HepG2 (cell line): ENCODE measurements around the gene EPB41L2.

ENCODE experiments used
- CBFB ChIP-seq: sonication (generic); formaldehyde crosslinking; IDR thresholded peaks from 2 replicates; pipeline ENCODE4 v1.4.0; 2020; ENCODE audit warnings: missing genetic modification reagents
- CHD2 ChIP-seq: IDR thresholded peaks from 2 replicates; pipeline ENCODE4 v1.6.1; 2011; ENCODE audit warnings: low read depth, low read length, improper control_type of control experiment
- CTCF ChIP-seq: sonication (generic); formaldehyde crosslinking; IDR thresholded peaks from 2 replicates; pipeline ENCODE4 v1.5.0; 2020; ENCODE audit warnings: mild to moderate bottlenecking, missing genetic modification reagents, moderate library complexity
- FOXM1 ChIP-seq: sonication (generic); formaldehyde crosslinking; IDR thresholded peaks from 2 replicates; pipeline ENCODE4 v1.5.0; 2020; ENCODE audit warnings: missing genetic modification reagents
- HDAC2 ChIP-seq: sonication (generic); formaldehyde crosslinking; IDR thresholded peaks from 2 replicates; pipeline ENCODE4 v1.4.0; 2020; ENCODE audit warnings: missing genetic modification reagents
- MZF1 ChIP-seq: sonication (generic); formaldehyde crosslinking; IDR thresholded peaks from 2 replicates; pipeline ENCODE4 v1.8.1; 2023; ENCODE audit warnings: mild to moderate bottlenecking, missing genetic modification reagents, borderline replicate concordance
- PATZ1 ChIP-seq: sonication (generic); formaldehyde crosslinking; IDR thresholded peaks from 2 replicates; pipeline ENCODE4 v1.4.0; 2020; ENCODE audit warnings: missing genetic modification reagents
- POLR2A ChIP-seq, 2 experiments: IDR thresholded peaks; 2 replicates each; pipeline ENCODE4 v1.6.1; 2011; ENCODE audit warnings: low read depth in 2 of 2, low read length in 2 of 2, mild to moderate bottlenecking in 1 of 2, moderate library complexity in 1 of 2; ENCODE audit not compliant: insufficient read depth in 1 of 2
- RAD21 ChIP-seq: fragments of 450-650 bp; formaldehyde crosslinking; IDR thresholded peaks from 2 replicates; pipeline ENCODE4 v1.5.0; 2020; ENCODE audit warnings: mild to moderate bottlenecking
- RFX1 ChIP-seq: fragments of 450-650 bp; IDR thresholded peaks from 2 replicates; pipeline ENCODE4 v1.6.1; 2017
- STAT6 ChIP-seq: sonication (generic); formaldehyde crosslinking; IDR thresholded peaks from 2 replicates; pipeline ENCODE4 v1.4.0; 2020; ENCODE audit warnings: missing genetic modification reagents, mild to moderate bottlenecking, borderline replicate concordance
- TAF1 ChIP-seq: sonication (generic); formaldehyde crosslinking; IDR thresholded peaks from 2 replicates; pipeline ENCODE4 v1.4.0; 2020; ENCODE audit warnings: missing genetic modification reagents
- ZNF460 ChIP-seq: sonication (generic); formaldehyde crosslinking; IDR thresholded peaks from 2 replicates; pipeline ENCODE4 v1.5.1; 2020; ENCODE audit warnings: missing genetic modification reagents, mild to moderate bottlenecking, borderline replicate concordance
- ZNF644 ChIP-seq: IDR thresholded peaks from 2 replicates; pipeline ENCODE4 v1.6.1; 2016; ENCODE audit warnings: low read depth

DNA sequence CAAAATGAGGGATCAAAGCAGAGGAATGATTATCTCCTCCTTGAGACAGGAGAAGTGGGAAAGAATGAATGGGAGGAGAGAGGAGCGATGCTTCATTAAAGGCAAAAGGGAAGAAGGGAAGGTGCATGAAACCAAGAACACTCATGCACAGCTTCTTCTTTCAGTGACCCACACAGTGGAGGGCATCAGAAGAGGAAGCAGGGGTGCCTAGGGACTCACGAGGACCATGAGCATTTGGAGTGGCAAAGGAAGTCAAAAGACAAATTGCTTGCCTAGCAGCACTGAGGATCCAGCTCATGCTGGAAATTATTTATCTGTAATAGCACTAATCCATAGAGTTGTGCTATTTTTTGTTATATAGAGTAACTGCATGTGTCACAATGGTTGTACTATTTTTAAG lies 169.8 kb downstream of the EPB41L2 start:
- TF ChIP-seq CHD2, result no peak
- TF ChIP-seq TAF1 (CRISPR knock-in tag), result no peak
- no peak for TF ChIP-seq ZNF460 (CRISPR knock-in tag)
- TF ChIP-seq CBFB (CRISPR knock-in tag), result no peak
- TF ChIP-seq STAT6, result no peak
- no peak for TF ChIP-seq HDAC2 (CRISPR knock-in tag)
- no peak for TF ChIP-seq FOXM1
- no peak for TF ChIP-seq RAD21 (CRISPR knock-in tag)
- no peak for TF ChIP-seq MZF1 (CRISPR knock-in tag)
- no peak for TF ChIP-seq RFX1
- TF ChIP-seq POLR2A (IDR thresholded peaks at IDR 0.05; ENCODE audit: insufficient read depth in 1 of 2, low read depth in 2 of 2, low read length in 2 of 2), result no peak
- TF ChIP-seq CTCF, result no peak
- TF ChIP-seq PATZ1 (CRISPR knock-in tag), result no peak
- no peak for TF ChIP-seq ZNF644 (CRISPR knock-in tag)
